H1 (cell line): Measurements from ENCODE around the gene ARSB. TPM values are rescaled to one million over a fixed set of nuclear protein-coding genes. Genes with fewer than 3 reads are reported as not detected.

Source experiments
- CTCF ChIA-PET: fragments of 300-600 bp; sonication (Branson Sonifier 250); formaldehyde crosslinking; loops from one replicate; lab custom pipeline; 2021; ENCODE audit not compliant: partially characterized antibody; lab: Charles Lee
- POLR2A ChIA-PET: fragments of 300-600 bp; sonication (Branson Sonifier 250); formaldehyde crosslinking; loops from one replicate; lab custom pipeline; 2021; ENCODE audit warnings: inconsistent platforms; ENCODE audit not compliant: partially characterized antibody; lab: Charles Lee
- DNase-seq, 2 experiments: peaks; one replicate each; pipeline versions ENCODE4 v3.0.0 to v3.0.0-alpha.2; 2010 to 2022; ENCODE audit warnings: low spot score in 2 of 2, low read depth in 1 of 2, mixed read lengths in 1 of 2
- FAIRE-seq: peaks from 2 replicates; lab custom pipeline; 2011; peaks lifted over from hg19 to GRCh38; lab: Jason Lieb, UNC
- H2AFZ ChIP-seq: 2 replicates; pipeline ENCODE4 v1.8.1; 2012; ENCODE audit warnings: low read length, inconsistent platforms
- H2AK5ac ChIP-seq: 2 replicates; pipeline ENCODE4 v1.6.1; 2013; ENCODE audit warnings: low read depth, low read length
- H2BK120ac ChIP-seq: replicated peaks from 2 replicates; pipeline ENCODE3; 2013; ENCODE audit warnings: low read depth, low read length, inconsistent platforms
- H2BK12ac ChIP-seq: 2 replicates; pipeline ENCODE4 v1.6.1; 2013; ENCODE audit warnings: low read depth, low read length
- H2BK15ac ChIP-seq: 2 replicates; pipeline ENCODE4 v1.6.1; 2013; ENCODE audit warnings: low read length
- H2BK20ac ChIP-seq: 2 replicates; pipeline ENCODE4 v1.6.1; 2013; ENCODE audit warnings: low read length
- H2BK5ac ChIP-seq: 2 replicates; pipeline ENCODE4 v1.6.1; 2013; ENCODE audit warnings: low read depth, low read length
- H3K14ac ChIP-seq: 2 replicates; pipeline ENCODE4 v1.6.1; 2013; ENCODE audit warnings: inconsistent platforms; ENCODE audit not compliant: insufficient read length
- H3K18ac ChIP-seq: 2 replicates; pipeline ENCODE4 v1.6.1; 2013; ENCODE audit warnings: low read length; ENCODE audit errors: extremely low read depth
- H3K23ac ChIP-seq: 2 replicates; pipeline ENCODE4 v1.6.1; 2013; ENCODE audit warnings: inconsistent platforms; ENCODE audit not compliant: insufficient read length
- H3K23me2 ChIP-seq: 2 replicates; pipeline ENCODE4 v1.6.1; 2013; ENCODE audit warnings: low read depth, low read length
- H3K27ac ChIP-seq: 2 replicates; pipeline ENCODE4 v1.6.1; 2011; ENCODE audit warnings: low read depth, low read length, inconsistent platforms
- H3K27me3 ChIP-seq, 4 experiments: replicated peaks in 1 of 4; 1 replicate in 1 of 4; 2 replicates in 3 of 4; pipeline versions ENCODE4 v1.6.1 to v1.8.1; 2011 to 2013; ENCODE audit warnings: low read length in 3 of 4, mild to moderate bottlenecking in 3 of 4, inconsistent platforms in 2 of 4, mixed read lengths in 2 of 4, moderate library complexity in 1 of 4; ENCODE audit not compliant: control insufficient read depth in 3 of 4, insufficient read depth in 3 of 4; ENCODE audit errors: extremely low read depth in 1 of 4
- H3K36me3 ChIP-seq, 4 experiments: 2 replicates each; pipeline versions ENCODE4 v1.6.1 to v1.8.1; 2011 to 2013; ENCODE audit warnings: mild to moderate bottlenecking in 4 of 4, low read length in 3 of 4, moderate library complexity in 2 of 4, control low read depth in 1 of 4, inconsistent platforms in 1 of 4; ENCODE audit not compliant: insufficient read depth in 4 of 4, control insufficient read depth in 2 of 4
- H3K4ac ChIP-seq: replicated peaks from 2 replicates; pipeline ENCODE3; 2013; ENCODE audit warnings: low read length, low read depth, mixed read lengths, inconsistent platforms; ENCODE audit not compliant: insufficient read length
- H3K4me1 ChIP-seq, 4 experiments: replicated peaks in 1 of 4; 1 replicate in 1 of 4; 2 replicates in 3 of 4; pipeline versions ENCODE4 v1.6.1 to v1.8.1; 2011 to 2013; ENCODE audit warnings: low read length in 3 of 4, inconsistent platforms in 2 of 4, mixed read lengths in 1 of 4; ENCODE audit not compliant: insufficient read depth in 4 of 4, control insufficient read depth in 3 of 4
- H3K4me2 ChIP-seq, 2 experiments: 2 replicates each; pipeline versions ENCODE4 v1.6.1 to v1.8.1; 2011 to 2013; ENCODE audit warnings: low read depth in 2 of 2, low read length in 2 of 2, control low read depth in 1 of 2, inconsistent platforms in 1 of 2, mild to moderate bottlenecking in 1 of 2; ENCODE audit not compliant: insufficient read depth in 1 of 2
- H3K4me3 ChIP-seq, 4 experiments: fragments of 200-600, 300-600 bp in 1 of 4; sonication (generic), shearing (Covaris generic), sonication (Bioruptor Twin) in 1 of 4; 2 replicates each; pipeline versions ENCODE4 v1.5.1 to v1.8.1; 2011 to 2016; ENCODE audit warnings: low read length in 4 of 4, low read depth in 3 of 4, control low read depth in 2 of 4, inconsistent platforms in 2 of 4, mild to moderate bottlenecking in 2 of 4, mixed read lengths in 1 of 4, moderate library complexity in 1 of 4; ENCODE audit not compliant: insufficient read depth in 2 of 4; ENCODE audit errors: extremely low read depth in 1 of 4
- H3K56ac ChIP-seq: replicated peaks from 2 replicates; pipeline ENCODE3; 2013; ENCODE audit warnings: low read depth, mild to moderate bottlenecking, mixed read lengths, low read length, inconsistent platforms; ENCODE audit not compliant: insufficient read length
- H3K79me1 ChIP-seq: 2 replicates; pipeline ENCODE4 v1.6.1; 2013; ENCODE audit warnings: low read depth, low read length, control low read depth
- H3K79me2 ChIP-seq, 2 experiments: 2 replicates each; pipeline versions ENCODE4 v1.6.1 to v1.8.1; 2012 to 2013; ENCODE audit warnings: low read length in 2 of 2, mild to moderate bottlenecking in 2 of 2, inconsistent platforms in 1 of 2; ENCODE audit not compliant: insufficient read depth in 2 of 2, control insufficient read depth in 1 of 2
- H3K9ac ChIP-seq, 4 experiments: replicated peaks in 1 of 4; 1 replicate in 1 of 4; 2 replicates in 3 of 4; pipeline versions ENCODE4 v1.6.1 to v1.8.1; 2011 to 2013; ENCODE audit warnings: low read depth in 3 of 4, low read length in 3 of 4, control low read depth in 2 of 4, mild to moderate bottlenecking in 2 of 4, moderate library complexity in 2 of 4, inconsistent platforms in 1 of 4; ENCODE audit errors: extremely low read depth in 1 of 4
- H3K9me3 ChIP-seq, 2 experiments: 2 replicates each; pipeline versions ENCODE4 v1.6.1 to v1.8.1; 2012 to 2013; ENCODE audit warnings: mild to moderate bottlenecking in 2 of 2, moderate library complexity in 2 of 2, control low read depth in 1 of 2, inconsistent platforms in 1 of 2, low read depth in 1 of 2, low read length in 1 of 2, mixed read lengths in 1 of 2; ENCODE audit not compliant: insufficient read depth in 2 of 2
- H4K20me1 ChIP-seq, 2 experiments: replicated peaks in 1 of 2; 2 replicates each; pipeline versions ENCODE3 to v1.8.1; 2011 to 2013; ENCODE audit warnings: inconsistent platforms in 2 of 2, low read length in 2 of 2, mild to moderate bottlenecking in 1 of 2; ENCODE audit not compliant: insufficient read depth in 2 of 2, control insufficient read depth in 1 of 2
- H4K5ac ChIP-seq: 2 replicates; pipeline ENCODE4 v1.6.1; 2013; ENCODE audit warnings: low read length, low read depth, mixed read lengths, inconsistent platforms; ENCODE audit not compliant: insufficient read length
- H4K8ac ChIP-seq: 2 replicates; pipeline ENCODE4 v1.8.0; 2013; ENCODE audit warnings: mild to moderate bottlenecking, moderate library complexity, low read length, inconsistent platforms; ENCODE audit not compliant: insufficient read depth; ENCODE audit errors: extremely low read depth
- H4K91ac ChIP-seq: replicated peaks from 2 replicates; pipeline ENCODE3; 2013; ENCODE audit warnings: low read length, mixed read lengths, inconsistent platforms; ENCODE audit not compliant: insufficient read length
- CHD2 ChIP-seq: IDR thresholded peaks from 2 replicates; pipeline ENCODE4 v1.6.1; 2012; ENCODE audit warnings: low read length, improper control_type of control experiment
- JUN ChIP-seq: IDR thresholded peaks from 2 replicates; pipeline ENCODE4 v1.6.1; 2011; ENCODE audit warnings: low read depth, mild to moderate bottlenecking, improper control_type of control experiment, low read length
- KDM4A ChIP-seq: IDR thresholded peaks from one replicate; pipeline ENCODE4 v1.7.1; 2012; ENCODE audit warnings: low read depth, mild to moderate bottlenecking, moderate library complexity, low read length, inconsistent platforms; ENCODE audit not compliant: severe bottlenecking
- RFX5 ChIP-seq: IDR thresholded peaks from 2 replicates; pipeline ENCODE4 v1.6.1; 2011; ENCODE audit warnings: low read depth, low read length, improper control_type of control experiment, borderline replicate concordance
- SIRT6 ChIP-seq: IDR thresholded peaks from one replicate; pipeline ENCODE4 v1.7.1; 2012; ENCODE audit warnings: low read length, inconsistent platforms
- ZNF274 ChIP-seq: IDR thresholded peaks from 2 replicates; pipeline ENCODE4 v1.7.0; 2012; ENCODE audit warnings: low read length, borderline replicate concordance; ENCODE audit errors: extremely low read depth
- WGBS, 2 experiments: shearing (Covaris generic) in 1 of 2; methylation state at CpG; one replicate each; pipeline versions ENCODE4 v1.1.6 to v1.1.7; 2013 to 2015; ENCODE audit warnings: low lambda C conversion rate in 2 of 2, mixed read lengths in 2 of 2, inconsistent platforms in 1 of 2, low coverage in 1 of 2, missing lambda C conversion rate in 1 of 2; ENCODE audit not compliant: insufficient replicate concordance in 2 of 2, insufficient coverage in 1 of 2, insufficient read length in 1 of 2; ENCODE audit errors: extremely low coverage in 1 of 2, missing lambda C conversion rate in 1 of 2; 5-methylcytosine and 5-hydroxymethylcytosine counted together
- polyA plus RNA-seq, 7 experiments: library from polyadenylated mRNA; depleted of rRNA in 3 of 7; stranded (reverse) in 5 of 7; unstranded in 2 of 7; fragments of >200 nt in 5 of 7; fragments of 200-250 nt in 2 of 7; gene quantifications; 1 replicate in 5 of 7; 2 replicates in 1 of 7; 4 replicates in 1 of 7; pipeline versions ENCODE4 v1.2.1 to v1.2.3, GENCODE V29; 2011 to 2013; ENCODE audit warnings: missing spikeins in 2 of 7, mixed read lengths in 2 of 7
- total RNA-seq: library from RNA; stranded (reverse); fragmentation: NEBNext Ultra II Directional; extraction: Animal tissue kit (Norgen Biotek cat#: 25700); gene quantifications from 2 replicates; pipeline ENCODE4 v1.2.1, GENCODE V29; 2021
- TF ChIP-seq, protein P1 (sequence below): IDR thresholded peaks from 2 replicates; pipeline ENCODE4 v1.6.1; 2011; ENCODE audit warnings: low read length, improper control_type of control experiment
- TF ChIP-seq, protein P2 (sequence below): IDR thresholded peaks from 2 replicates; pipeline ENCODE4 v1.6.1; 2011; ENCODE audit warnings: low read depth, mild to moderate bottlenecking, low read length; ENCODE audit not compliant: insufficient read depth

The ARSB gene
- total and polyA plus RNA-seq, 2 of the 8 experiments (the other 6 are each of a cell fraction or from before 2014, with no cell fraction given) = 6.4 to 13.9 TPM

DNA sequence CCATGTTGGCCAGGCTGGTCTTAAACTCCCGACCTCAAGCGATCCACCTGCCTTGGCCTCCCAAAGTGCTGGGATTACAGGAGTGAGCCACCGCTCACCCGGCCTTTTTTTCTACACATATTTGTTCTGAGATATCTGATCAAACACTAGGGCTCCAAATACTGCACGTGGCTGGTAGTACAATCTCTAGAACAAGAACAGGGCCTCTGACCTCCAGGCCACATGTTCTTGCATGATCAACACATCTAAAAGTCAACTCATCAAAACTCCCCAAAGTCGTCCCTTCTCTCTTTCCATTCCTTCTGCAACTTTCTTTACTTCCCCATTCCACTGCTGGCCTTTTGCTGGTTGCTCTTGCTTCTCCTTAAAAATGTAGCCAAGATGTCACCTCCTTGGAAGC lies 223.3 kb downstream of the ARSB start:
- no peaks in the 10 kb centered on the region for H3K9me3 ChIP-seq
- H2AK5ac ChIP-seq = no peak overlapping the region
- H3K18ac ChIP-seq = no peak overlapping the region
- no peaks in the 10 kb centered on the region for H3K36me3 ChIP-seq
- no peak overlapping the region for H2BK120ac ChIP-seq
- no peak overlapping the region for H4K91ac ChIP-seq
- no peak overlapping the region for H2BK20ac ChIP-seq
- no peak overlapping the region for H4K5ac ChIP-seq
- no peak overlapping the region for H3K9ac ChIP-seq
- H3K4me1 ChIP-seq = no peaks in the 10 kb centered on the region; a peak in 1 of 7 replicates
- H3K4me2 ChIP-seq = no peak overlapping the region
- no peak overlapping the region for H3K14ac ChIP-seq
- H3K23ac ChIP-seq = no peak overlapping the region
- 87% methylated on average over 6 of the region's 6 CpGs; no CpG with 5 or more reads in 1 of the 2 experiments for WGBS, 2 experiments
- peaks cover 0 to 2% (median 0%) of the 10 kb centered on the region in 4 experiments; a peak in 1 of 7 replicates for H3K27me3 ChIP-seq
- no peak overlapping the region for H2BK12ac ChIP-seq
- ChIA-PET CTCF (interaction anchor here (1.3 to 2.0 kb wide), 2 partner anchors 16 to 204 kb away, joined by 3 to 11 read pairs; no protein-coding TSS in a partner anchor), POLR2A (no interaction called here)
- H3K56ac ChIP-seq = no peak overlapping the region
- no peak overlapping the region for H2BK5ac ChIP-seq
- no peak overlapping the region for H4K8ac ChIP-seq
- H3K4me3 ChIP-seq = no peak overlapping the region
- H3K4ac ChIP-seq = no peak overlapping the region
- no peak overlapping the region for H2AFZ ChIP-seq
- no peak for DNase-seq
- H3K79me1 ChIP-seq = no peaks in the 10 kb centered on the region
- no peaks in the 10 kb centered on the region for H3K23me2 ChIP-seq
- no peak for FAIRE-seq
- H3K79me2 ChIP-seq = no peaks in the 10 kb centered on the region
- no peaks in the 10 kb centered on the region for H4K20me1 ChIP-seq
- no peak overlapping the region for H2BK15ac ChIP-seq
- H3K27ac ChIP-seq = no peak overlapping the region
- TF ChIP-seq, protein P1, sequence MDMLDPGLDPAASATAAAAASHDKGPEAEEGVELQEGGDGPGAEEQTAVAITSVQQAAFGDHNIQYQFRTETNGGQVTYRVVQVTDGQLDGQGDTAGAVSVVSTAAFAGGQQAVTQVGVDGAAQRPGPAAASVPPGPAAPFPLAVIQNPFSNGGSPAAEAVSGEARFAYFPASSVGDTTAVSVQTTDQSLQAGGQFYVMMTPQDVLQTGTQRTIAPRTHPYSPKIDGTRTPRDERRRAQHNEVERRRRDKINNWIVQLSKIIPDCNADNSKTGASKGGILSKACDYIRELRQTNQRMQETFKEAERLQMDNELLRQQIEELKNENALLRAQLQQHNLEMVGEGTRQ = no peak
- TF ChIP-seq SIRT6 (no peak), CHD2 (no peak), JUN (no peak), ZNF274 (no peak), KDM4A (no peak), RFX5 (no peak)
- TF ChIP-seq, protein P2, sequence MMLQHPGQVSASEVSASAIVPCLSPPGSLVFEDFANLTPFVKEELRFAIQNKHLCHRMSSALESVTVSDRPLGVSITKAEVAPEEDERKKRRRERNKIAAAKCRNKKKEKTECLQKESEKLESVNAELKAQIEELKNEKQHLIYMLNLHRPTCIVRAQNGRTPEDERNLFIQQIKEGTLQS = no peak
